NB4 (cell line): ENCODE measurements around the gene EAF1.

ENCODE experiments used
- DNase-seq: peaks from one replicate; pipeline ENCODE4 v3.0.0; 2010; ENCODE audit warnings: low read depth
- H3K4me3 ChIP-seq: one replicate; pipeline ENCODE4 v1.5.1; 2011; ENCODE audit warnings: mild to moderate bottlenecking, low read depth, low read length, moderate library complexity
- CTCF ChIP-seq: IDR thresholded peaks from one replicate; pipeline ENCODE4 v1.5.1; 2012; ENCODE audit warnings: low read depth, low read length
- MAX ChIP-seq: IDR thresholded peaks from 2 replicates; pipeline ENCODE4 v1.6.1; 2011; ENCODE audit warnings: low read depth, low read length
- MYC ChIP-seq: IDR thresholded peaks from 2 replicates; pipeline ENCODE4 v1.6.1; 2011; ENCODE audit warnings: low read depth, low read length
- POLR2A ChIP-seq: IDR thresholded peaks from 2 replicates; pipeline ENCODE4 v1.6.1; 2011; ENCODE audit warnings: mild to moderate bottlenecking; ENCODE audit not compliant: insufficient read length; ENCODE audit errors: extremely low read depth

Gene EAF1

GRCh38 chr3:15449489-15450224, 22.3 kb downstream of the EAF1 start:
- H3K4me3 ChIP-seq: no peak overlapping the region
- no peak for DNase-seq
- no peak for TF ChIP-seq MAX
- TF ChIP-seq MYC: no peak
- TF ChIP-seq CTCF: no peak
- no peak for TF ChIP-seq POLR2A

GRCh38 chr3:15450438-15451215, 23.2 kb downstream of the EAF1 start:
- no peak for TF ChIP-seq CTCF
- TF ChIP-seq POLR2A: no peak
- no peak for TF ChIP-seq MYC
- no peak for TF ChIP-seq MAX
- DNase-seq: no peak
- H3K4me3 ChIP-seq: no peak overlapping the region

GRCh38 chr3:15451216-15452113, 24.1 kb downstream of the EAF1 start:
- TF ChIP-seq MYC: no peak
- no peak for TF ChIP-seq POLR2A
- TF ChIP-seq CTCF: no peak
- no peak for TF ChIP-seq MAX
- H3K4me3 ChIP-seq: no peak overlapping the region
- DNase-seq: no peak

- TF ChIP-seq CTCF (no peak), POLR2A (no peak), MYC (no peak), MAX (no peak)
- no peak for DNase-seq
- H3K4me3 ChIP-seq: no peak overlapping the region
These were observed 24.8 kb downstream of the EAF1 start for GRCh38 chr3:15452156-15452555.

- no peak for TF ChIP-seq MAX
- TF ChIP-seq CTCF: no peak
- TF ChIP-seq MYC: no peak
- no peak for TF ChIP-seq POLR2A
- no peak for DNase-seq
- H3K4me3 ChIP-seq: no peak overlapping the region
These were observed 25.6 kb downstream of the EAF1 start for GRCh38 chr3:15452961-15453360.
